Heart right ventricle (tissue), 16 donors: Measurements from ENCODE around the gene IP6K3. TPM values are rescaled to one million over a fixed set of nuclear protein-coding genes. Genes with fewer than 3 reads are reported as not detected.

ENCODE experiments used
- ATAC-seq, 8 donors: fragments of 200-7000 bp; cut with Tn5 transposase; one replicate each; pipeline ENCODE4 v1.9.1; 2020; ENCODE audit warnings: mild to moderate bottlenecking in 8 of 8, moderate library complexity in 8 of 8, moderate number of reproducible peaks in 1 of 8
- DNase-seq, 2 donors: peaks; one replicate each; pipeline ENCODE4 v3.0.0-alpha.2; 2020
- H3K27ac ChIP-seq, 10 donors: fragments of 200-600 bp; sonication (generic) in 2 of 10; one replicate each; pipeline versions ENCODE4 v1.5.0 to v1.8.0; 2020 to 2022; ENCODE audit warnings: mild to moderate bottlenecking in 3 of 10
- H3K27me3 ChIP-seq, 7 donors: fragments of 200-600 bp; one replicate each; pipeline ENCODE4 v1.8.0; 2021 to 2022; ENCODE audit warnings: mild to moderate bottlenecking in 2 of 7
- H3K36me3 ChIP-seq, 9 donors: fragments of 200-600 bp; sonication (generic) in 1 of 9; one replicate each; pipeline versions ENCODE4 v1.5.0 to v1.8.0; 2020 to 2022; ENCODE audit warnings: mild to moderate bottlenecking in 2 of 9
- H3K4me1 ChIP-seq, 9 donors: fragments of 200-600 bp; sonication (generic) in 1 of 9; one replicate each; pipeline versions ENCODE4 v1.5.0 to v1.8.0; 2020 to 2022; ENCODE audit warnings: mild to moderate bottlenecking in 4 of 9
- H3K4me3 ChIP-seq, 10 donors: fragments of 200-600 bp; sonication (generic) in 2 of 10; one replicate each; pipeline versions ENCODE4 v1.5.0 to v1.8.0; 2020 to 2022; ENCODE audit warnings: mild to moderate bottlenecking in 7 of 10, moderate library complexity in 2 of 10
- H3K9me3 ChIP-seq, 11 donors: fragments of 200-600 bp in 10 of 11; sonication (generic) in 2 of 11; one replicate each; pipeline versions ENCODE4 v1.5.0 to v1.8.0; 2013 to 2022; ENCODE audit warnings: mild to moderate bottlenecking in 2 of 11, control low read depth in 1 of 11, moderate library complexity in 1 of 11
- WGBS, 2 donors: extraction: QIAGEN DNeasy Blood & Tissue Kit; methylation state at CpG; one replicate each; pipeline ENCODE4 v1.1.7; 2013; ENCODE audit warnings: inconsistent platforms in 1 of 2; 5-methylcytosine and 5-hydroxymethylcytosine counted together
- intact Hi-C, 10 donors: fragments of 100-400 bp; cut with DNase I; formaldehyde crosslinking; loops; one replicate each; pipeline versions ENCODE4 v1.11.1 to v1.14.2; 2022
- polyA plus RNA-seq, 2 donors: library from polyadenylated mRNA; stranded (reverse); fragments of 200-250 nt; gene quantifications; one replicate each; pipeline ENCODE4 v1.2.3, GENCODE V29; 2013
- total RNA-seq, 10 donors: library from RNA; stranded (reverse); fragmentation: NEBNext Ultra II Directional in 3 of 10; extraction: Animal tissue kit (Norgen Biotek cat#: 25700) in 3 of 10; gene quantifications; one replicate each; pipeline versions ENCODE4 v1.2.1 to v1.2.4, GENCODE V29; 2021 to 2023
- TF ChIP-seq, protein P1 (sequence below), 9 donors: fragments of 200-600 bp; sonication (generic) in 2 of 9; IDR thresholded peaks; one replicate each; pipeline versions ENCODE4 v1.5.0 to v1.8.0; 2021 to 2022; ENCODE audit warnings: antibody characterized with exemption in 9 of 9, mild to moderate bottlenecking in 5 of 9, moderate library complexity in 1 of 9
- donor health status: Arrhythmogenic right ventricular cardiomyopathy.
- donor health status: ischemic (EF 13 %, LVEDD 7.1; RV severe dilation, severe dysfunction).
- donor health status: healthy with polysubstance abuse.
- donor health status: DM: no; HTN: yes; CAD: no.
- donor health status: DM: no; HTN: no; CAD: no.
- donor health status: ischemic (EF 25% LVEDD 6.9; RV normal size, moderate dysfunction).
- donor health status: ischemic (EF 25% LVEDD 5.7; RV mildly dilated, moderate dysfunction).
- donor health status: healthy.
- donor health status: DM: yes; HTN: yes; CAD: no.
- donor health status: Ischemic cardiomyopathy.
- donor health status: ischemic (EF 35%, LVEDD 5.7; RV mildly dilated, moderate dysfunction).
- donor health status: nonischemic (EF 11% LVEDD 7.7; RV severe dilation, severe dysfunction).
- donor health status: DM: yes; HTN: yes; CAD: no.
- donor health status: PGD.
- donor health status: ischemic (EF 29% LVEDD 5.4; RV normal size, mild dysfunction).
- donor health status: nonischemic (EF 23%, LVEDD 6.1; RV moderate dilation, normal function).

IP6K3 gene
- total and polyA plus RNA-seq, 12 donors = 15.9 to 55.7 (median 27.5) TPM

DNA sequence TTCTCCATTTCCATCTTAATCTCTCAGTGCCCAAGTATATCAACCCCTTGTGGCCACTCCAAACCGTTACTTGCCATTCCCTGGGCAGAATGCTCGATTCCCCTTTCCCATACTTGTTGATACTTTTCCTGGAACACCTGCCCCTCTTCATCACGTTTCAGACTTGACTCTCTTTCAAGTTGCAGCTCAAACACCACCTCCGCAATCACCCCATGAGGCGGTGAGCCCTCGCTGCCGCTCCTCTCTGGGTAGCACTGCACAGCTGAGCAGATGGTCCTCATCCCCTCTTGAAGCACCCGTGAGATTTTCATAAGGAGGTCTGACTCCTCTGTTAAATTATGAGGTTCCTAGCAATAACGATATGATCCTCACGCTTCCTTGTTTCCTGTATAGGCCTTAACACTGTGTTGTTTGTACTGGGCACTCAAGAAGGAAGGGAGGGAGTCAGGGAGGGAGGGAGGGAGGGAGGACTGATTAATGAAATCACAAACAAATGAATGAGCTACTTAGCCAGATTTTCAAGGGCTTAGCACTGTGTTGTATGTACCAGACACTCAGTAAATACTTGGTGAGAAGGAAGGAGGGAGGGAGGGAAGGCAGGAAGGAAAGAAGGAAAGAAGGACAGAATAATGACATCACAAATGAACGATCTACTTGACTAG is 27.2 kb downstream of the IP6K3 start:
- DNase-seq (no peak), ATAC-seq (no peak)
- Histone ChIP-seq H3K4me1 (peaks cover 0 to 41% (median 19%) of the 10 kb centered on the region in 9 donors), H3K9me3 (no peaks in the 10 kb centered on the region), H3K27me3 (peaks cover 0 to 6% (median 0%) of the 10 kb centered on the region in 7 donors), H3K27ac (no peak overlapping the region), H3K36me3 (peaks cover 0 to 4% (median 0%) of the 10 kb centered on the region in 9 donors), H3K4me3 (no peak overlapping the region)
- TF ChIP-seq, protein P1, sequence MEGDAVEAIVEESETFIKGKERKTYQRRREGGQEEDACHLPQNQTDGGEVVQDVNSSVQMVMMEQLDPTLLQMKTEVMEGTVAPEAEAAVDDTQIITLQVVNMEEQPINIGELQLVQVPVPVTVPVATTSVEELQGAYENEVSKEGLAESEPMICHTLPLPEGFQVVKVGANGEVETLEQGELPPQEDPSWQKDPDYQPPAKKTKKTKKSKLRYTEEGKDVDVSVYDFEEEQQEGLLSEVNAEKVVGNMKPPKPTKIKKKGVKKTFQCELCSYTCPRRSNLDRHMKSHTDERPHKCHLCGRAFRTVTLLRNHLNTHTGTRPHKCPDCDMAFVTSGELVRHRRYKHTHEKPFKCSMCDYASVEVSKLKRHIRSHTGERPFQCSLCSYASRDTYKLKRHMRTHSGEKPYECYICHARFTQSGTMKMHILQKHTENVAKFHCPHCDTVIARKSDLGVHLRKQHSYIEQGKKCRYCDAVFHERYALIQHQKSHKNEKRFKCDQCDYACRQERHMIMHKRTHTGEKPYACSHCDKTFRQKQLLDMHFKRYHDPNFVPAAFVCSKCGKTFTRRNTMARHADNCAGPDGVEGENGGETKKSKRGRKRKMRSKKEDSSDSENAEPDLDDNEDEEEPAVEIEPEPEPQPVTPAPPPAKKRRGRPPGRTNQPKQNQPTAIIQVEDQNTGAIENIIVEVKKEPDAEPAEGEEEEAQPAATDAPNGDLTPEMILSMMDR (IDR thresholded peaks at IDR 0.05) = no peak
- intact Hi-C loops = loop anchor here in 1 of 10 donors (5.0 kb wide), 1 partner anchor 43 kb away; no protein-coding TSS in a partner anchor
- WGBS, 2 donors = 75 to 77% methylated on average over 11 of the region's 11 CpGs

DNA sequence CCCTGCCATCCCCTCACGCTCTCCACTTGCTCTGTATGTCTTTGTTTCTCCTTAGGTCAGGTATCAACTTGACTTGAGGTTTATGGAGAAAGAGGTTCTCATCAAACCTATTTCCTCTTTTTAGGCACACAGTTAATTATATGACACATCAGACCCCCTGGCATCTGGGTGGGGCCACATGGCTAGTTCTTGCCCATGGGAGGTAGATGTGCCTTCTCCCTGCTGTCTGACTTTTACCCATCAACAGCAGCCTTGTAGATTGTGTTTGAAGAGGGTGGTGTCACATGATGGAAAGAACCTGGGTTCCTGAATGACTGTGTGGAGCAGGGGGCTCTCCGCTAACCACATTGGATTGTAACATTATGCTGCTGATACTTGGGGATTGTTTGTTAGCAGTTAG is 28.0 kb downstream of the IP6K3 start:
- TF ChIP-seq, protein P1 (IDR thresholded peaks at IDR 0.05) = no peak
- Histone ChIP-seq H3K4me1 (peaks cover 0 to 39% (median 19%) of the 10 kb centered on the region in 9 donors), H3K27me3 (peaks cover 0 to 6% (median 0%) of the 10 kb centered on the region in 7 donors), H3K9me3 (no peaks in the 10 kb centered on the region), H3K27ac (peak overlapping the region in 3 of 10 donors; percentile 10 to 60 (median 47)), H3K36me3 (peaks cover 0 to 4% (median 0%) of the 10 kb centered on the region in 9 donors), H3K4me3 (no peak overlapping the region)
- intact Hi-C loops = loop anchor here in 1 of 10 donors (5.0 kb wide), 1 partner anchor 44 kb away; no protein-coding TSS in a partner anchor
- DNase-seq (no peak), ATAC-seq (no peak)
- WGBS, 2 donors = 98 to 100% methylated on average over 2 of the region's 2 CpGs

DNA sequence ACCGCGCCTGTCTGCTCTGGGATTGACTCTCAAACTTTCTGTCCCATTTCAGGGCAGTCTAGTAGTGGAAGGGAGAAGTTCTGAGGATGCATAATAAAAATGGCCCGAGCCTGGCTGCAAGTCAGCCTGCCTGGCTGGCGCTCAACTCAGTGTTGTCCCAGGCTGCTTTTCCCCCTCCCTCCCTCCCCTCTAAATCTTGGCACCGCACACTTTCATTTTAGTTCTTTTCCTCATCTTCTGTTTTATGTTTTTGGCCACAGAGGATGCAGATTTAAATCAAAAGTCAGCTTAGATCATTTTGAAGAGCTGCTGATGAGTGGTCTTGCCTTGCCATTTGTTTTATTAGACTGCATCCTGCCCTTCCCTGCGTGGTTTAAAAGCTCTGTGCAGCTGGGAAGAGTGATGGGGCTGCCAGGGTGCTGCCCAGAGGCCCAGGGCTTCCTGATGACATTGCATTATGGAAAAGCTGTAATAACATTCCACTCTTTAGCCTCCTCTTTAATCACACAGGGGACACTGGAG is 28.7 kb downstream of the IP6K3 start:
- intact Hi-C loops = loop anchor here in 1 of 10 donors (5.0 kb wide), 1 partner anchor 44 kb away; no protein-coding TSS in a partner anchor
- no peaks in the 10 kb centered on the region for H3K9me3 ChIP-seq
- no peak overlapping the region for H3K4me3 ChIP-seq
- peaks cover 0 to 32% (median 19%) of the 10 kb centered on the region in 9 donors for H3K4me1 ChIP-seq
- peaks cover 0 to 4% (median 0%) of the 10 kb centered on the region in 9 donors for H3K36me3 ChIP-seq
- 42 to 44% methylated on average over 6 of the region's 6 CpGs for WGBS, 2 donors
- DNase-seq = no peak
- peak in 2 of 8 donors; percentile 44 to 55 for ATAC-seq
- peaks cover 0 to 4% (median 0%) of the 10 kb centered on the region in 7 donors for H3K27me3 ChIP-seq
- peak overlapping the region in 7 of 10 donors; percentile 5 to 60 (median 39) for H3K27ac ChIP-seq
- TF ChIP-seq, protein P1 (IDR thresholded peaks at IDR 0.05) = no peak

DNA sequence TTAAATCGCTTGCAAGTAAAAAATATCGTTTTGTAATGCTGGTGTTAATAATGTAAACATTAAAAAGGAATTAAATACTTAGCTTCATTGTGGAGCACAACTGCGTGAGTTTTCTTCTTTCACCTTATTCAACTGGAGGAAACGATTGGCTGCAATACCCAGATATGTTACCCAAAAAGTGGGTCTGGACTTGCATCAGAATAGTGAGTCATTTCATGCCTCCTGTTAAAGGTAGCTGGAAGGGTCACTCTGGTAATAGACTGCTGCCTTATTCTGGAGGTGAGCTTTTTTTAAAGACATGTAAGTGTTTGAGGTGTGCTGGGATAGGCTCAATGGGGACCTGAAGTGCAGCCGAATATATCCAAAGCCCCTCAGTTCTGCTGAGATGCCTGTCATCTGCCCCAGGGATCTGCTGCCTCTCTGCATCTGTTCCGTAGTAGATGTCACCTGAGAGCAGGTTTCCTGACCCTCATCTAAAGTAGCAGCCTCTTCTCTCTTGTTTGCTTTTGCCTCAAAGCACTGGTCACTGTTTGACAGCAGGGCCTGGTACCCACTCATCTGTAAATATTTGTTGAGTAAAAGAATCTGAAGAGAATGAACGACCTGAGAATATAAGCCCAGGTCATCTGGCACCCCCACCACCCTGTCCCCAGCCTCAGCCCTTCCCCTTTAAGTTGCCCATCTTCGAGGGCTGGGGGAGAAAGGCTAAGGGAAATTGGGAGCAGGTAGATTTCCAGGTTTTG is 29.6 kb downstream of the IP6K3 start:
- TF ChIP-seq, protein P1 (IDR thresholded peaks at IDR 0.05) = no peak
- no peak for DNase-seq

More for the DNA sequence above, 29.6 kb downstream of the IP6K3 start:
- Histone ChIP-seq H3K4me3 (no peak overlapping the region), H3K36me3 (peaks cover 0 to 4% (median 0%) of the 10 kb centered on the region in 9 donors), H3K9me3 (no peaks in the 10 kb centered on the region), H3K4me1 (peaks cover 0 to 25% (median 17%) of the 10 kb centered on the region in 9 donors), H3K27ac (peak overlapping the region in 6 of 10 donors; percentile 10 to 60 (median 41)), H3K27me3 (no peaks in the 10 kb centered on the region)
- intact Hi-C loops = loop anchor here in 1 of 10 donors (5.0 kb wide), 1 partner anchor 45 kb away; no protein-coding TSS in a partner anchor
- no peak for ATAC-seq
- 88% methylated on average over 8 of the region's 8 CpGs for WGBS, 2 donors
